Body of pancreas (tissue), 4 donors: Measurements from ENCODE around the gene FLRT2. TPM values are rescaled to one million over a fixed set of nuclear protein-coding genes. Genes with fewer than 3 reads are reported as not detected.

Experiments
- ATAC-seq: fragments of 150-250 bp; one replicate; pipeline ENCODE4 v1.9.1; 2016
- DNase-seq, 4 donors: peaks; one replicate each; pipeline ENCODE4 v3.0.0-alpha.2; 2019
- H3K27ac ChIP-seq, 4 donors: fragments of 200-600 bp; sonication (generic); 1 replicate in 3 of 4; 2 replicates in 1 of 4; pipeline versions ENCODE4 v1.5.1 to v1.6.1; 2016 to 2019; ENCODE audit warnings: mild to moderate bottlenecking in 1 of 4, mixed read lengths in 1 of 4, moderate library complexity in 1 of 4
- H3K27me3 ChIP-seq, 2 donors: fragments of 200-600 bp; sonication (generic); one replicate each; pipeline ENCODE4 v1.6.0; 2016; ENCODE audit warnings: mild to moderate bottlenecking in 1 of 2
- H3K36me3 ChIP-seq, 2 donors: fragments of 200-600 bp; sonication (generic); replicated peaks in 1 of 2; 2 replicates each; pipeline ENCODE4 v1.5.1; 2016; ENCODE audit warnings: low read depth in 2 of 2; ENCODE audit not compliant: insufficient read depth in 1 of 2
- H3K4me1 ChIP-seq: fragments of 200-600 bp; sonication (generic); one replicate; pipeline ENCODE4 v1.6.0; 2016
- H3K4me3 ChIP-seq, 2 donors: fragments of 200-600 bp; sonication (generic); 1 replicate in 1 of 2; 2 replicates in 1 of 2; pipeline ENCODE4 v1.5.1; 2016 to 2019
- H3K9me3 ChIP-seq, 3 donors: fragments of 200-600 bp; sonication (generic); 1 replicate in 2 of 3; 2 replicates in 1 of 3; pipeline ENCODE4 v1.5.1; 2016
- POLR2A ChIP-seq, 3 donors: fragments of 450-650 bp; IDR thresholded peaks; one replicate each; pipeline ENCODE4 v1.6.1; 2016; ENCODE audit warnings: antibody characterized with exemption in 3 of 3, mild to moderate bottlenecking in 2 of 3
- WGBS, 2 donors: methylation state at CpG; one replicate each; pipeline ENCODE4 v1.1.5; 2017; 5-methylcytosine and 5-hydroxymethylcytosine counted together
- intact Hi-C: fragments of 100-400 bp; cut with DNase I; formaldehyde crosslinking; loops from one replicate; pipeline ENCODE4 v1.15.1; 2023
- total RNA-seq, 2 donors: library from RNA; depleted of rRNA; stranded (reverse); fragments of >200 nt; gene quantifications; one replicate each; pipeline ENCODE4 v1.1.0, GENCODE V29; 2016
- TF ChIP-seq, protein P1 (sequence below), 7 experiments: fragments of 450-650 bp in 4 of 7; fragments of 200-600 bp in 3 of 7; sonication (generic) in 3 of 7; IDR thresholded peaks; one replicate each; pipeline ENCODE4 v1.5.1; 2016 to 2019; ENCODE audit warnings: antibody characterized with exemption in 7 of 7

The FLRT2 gene
- total RNA-seq, 2 donors from 2014 or later, result 37.6 to 114 TPM

DNA sequence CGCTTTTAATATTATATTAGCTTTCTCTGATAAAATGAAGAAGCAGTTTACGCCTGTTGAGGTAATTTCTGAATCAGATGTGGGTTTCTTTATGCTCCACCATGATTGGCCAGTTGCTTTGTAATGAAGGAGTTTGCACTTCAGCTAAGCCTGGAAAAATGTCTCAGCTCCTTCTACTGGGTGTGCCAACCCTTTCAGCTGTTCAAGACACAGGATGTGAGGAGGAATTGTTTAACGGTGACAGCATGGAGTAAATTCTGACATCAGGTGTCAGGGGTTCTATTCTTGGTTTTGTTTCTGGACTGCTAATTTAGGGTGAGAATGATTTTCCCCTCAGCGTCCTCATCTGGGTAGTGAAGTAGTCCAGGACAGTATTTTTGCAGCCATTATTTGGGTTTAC, 43.5 kb downstream of the FLRT2 start:
- Histone ChIP-seq H3K27me3 (no peaks in the 10 kb centered on the region), H3K4me3 (no peak overlapping the region), H3K9me3 (no peaks in the 10 kb centered on the region), H3K36me3 (peaks cover 0 to 4% of the 10 kb centered on the region in 2 donors), H3K4me1 (peaks cover 54% of the 10 kb centered on the region), H3K27ac (peak overlapping the region in 2 of 4 donors; percentile 2 to 14)
- ATAC-seq (no peak), DNase-seq (no peak)
- WGBS, 2 donors, result 76 to 84% methylated on average over 4 of the region's 4 CpGs
- intact Hi-C loops, result no loop called here
- no peak for TF ChIP-seq POLR2A (IDR thresholded peaks at IDR 0.05)
- TF ChIP-seq, protein P1, sequence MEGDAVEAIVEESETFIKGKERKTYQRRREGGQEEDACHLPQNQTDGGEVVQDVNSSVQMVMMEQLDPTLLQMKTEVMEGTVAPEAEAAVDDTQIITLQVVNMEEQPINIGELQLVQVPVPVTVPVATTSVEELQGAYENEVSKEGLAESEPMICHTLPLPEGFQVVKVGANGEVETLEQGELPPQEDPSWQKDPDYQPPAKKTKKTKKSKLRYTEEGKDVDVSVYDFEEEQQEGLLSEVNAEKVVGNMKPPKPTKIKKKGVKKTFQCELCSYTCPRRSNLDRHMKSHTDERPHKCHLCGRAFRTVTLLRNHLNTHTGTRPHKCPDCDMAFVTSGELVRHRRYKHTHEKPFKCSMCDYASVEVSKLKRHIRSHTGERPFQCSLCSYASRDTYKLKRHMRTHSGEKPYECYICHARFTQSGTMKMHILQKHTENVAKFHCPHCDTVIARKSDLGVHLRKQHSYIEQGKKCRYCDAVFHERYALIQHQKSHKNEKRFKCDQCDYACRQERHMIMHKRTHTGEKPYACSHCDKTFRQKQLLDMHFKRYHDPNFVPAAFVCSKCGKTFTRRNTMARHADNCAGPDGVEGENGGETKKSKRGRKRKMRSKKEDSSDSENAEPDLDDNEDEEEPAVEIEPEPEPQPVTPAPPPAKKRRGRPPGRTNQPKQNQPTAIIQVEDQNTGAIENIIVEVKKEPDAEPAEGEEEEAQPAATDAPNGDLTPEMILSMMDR (IDR thresholded peaks at IDR 0.05), result no peak

DNA sequence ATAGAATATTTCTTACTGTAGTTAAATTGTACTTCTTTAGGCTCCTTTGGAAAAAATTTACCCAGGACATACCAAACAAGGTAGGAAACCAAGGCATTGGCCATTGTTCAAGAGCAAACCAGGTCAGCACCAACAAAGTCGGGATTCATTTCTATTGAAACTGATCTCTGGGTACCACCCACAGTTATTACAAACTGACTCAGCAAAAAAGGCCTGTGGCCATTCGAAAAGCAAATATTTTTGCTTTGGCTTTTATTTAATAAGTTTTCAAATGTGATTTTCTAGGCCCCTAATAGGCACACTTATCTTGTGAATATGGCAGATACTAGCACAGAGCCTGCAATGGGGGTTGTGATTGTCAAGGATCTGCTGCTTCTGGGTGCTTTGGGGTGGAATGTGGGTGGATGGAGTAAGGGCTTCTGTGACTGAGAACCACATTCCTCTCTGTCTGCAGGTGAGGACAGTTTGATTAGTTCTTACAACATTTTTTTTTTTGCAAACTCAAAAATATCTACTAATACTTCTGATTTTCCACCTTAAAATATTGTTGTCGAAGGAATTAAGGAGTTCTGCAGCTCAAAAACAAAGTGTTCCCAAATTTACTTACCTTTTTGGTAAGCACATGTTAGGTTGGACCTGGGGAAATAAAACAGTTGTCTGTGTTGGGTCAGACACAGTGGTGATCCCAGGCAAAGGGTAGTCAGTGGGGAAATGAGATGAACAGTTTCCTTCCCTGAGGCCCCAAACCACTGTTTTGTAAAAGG, 45.1 kb downstream of the FLRT2 start:
- peaks cover 0 to 4% of the 10 kb centered on the region in 2 donors for H3K36me3 ChIP-seq
- H3K9me3 ChIP-seq, result no peaks in the 10 kb centered on the region
- peaks cover 58% of the 10 kb centered on the region for H3K4me1 ChIP-seq
- DNase-seq (no peak), ATAC-seq (no peak)
- no peak for TF ChIP-seq POLR2A (IDR thresholded peaks at IDR 0.05)
- TF ChIP-seq, protein P1 (IDR thresholded peaks at IDR 0.05), result no peak
- intact Hi-C loops, result no loop called here
- no peaks in the 10 kb centered on the region for H3K27me3 ChIP-seq
- no peak overlapping the region for H3K4me3 ChIP-seq
- WGBS, 2 donors, result 59 to 62% methylated on average over 3 of the region's 3 CpGs
- H3K27ac ChIP-seq, result peak overlapping the region in 1 of 4 donors; percentile 17

DNA sequence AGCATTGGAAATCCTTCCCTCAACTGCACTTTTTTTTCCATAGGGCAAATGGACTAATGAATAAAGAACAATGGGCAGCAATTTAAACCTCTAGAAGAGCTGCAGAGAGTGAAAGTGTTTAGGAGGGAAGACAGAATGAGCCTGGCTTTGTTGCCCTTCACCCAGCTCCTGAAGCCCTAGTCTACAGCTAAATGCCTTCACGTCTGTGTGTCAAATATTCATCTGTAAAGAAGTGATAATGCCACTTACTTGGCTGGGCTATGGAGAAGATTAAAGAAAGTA, 45.6 kb downstream of the FLRT2 start:
- 26 to 50% methylated on average over 1 of the region's 1 CpG for WGBS, 2 donors
- no peak for ATAC-seq
- no peak for DNase-seq
- H3K27ac ChIP-seq, result peak overlapping the region in 2 of 4 donors; percentile 6 to 14
- H3K27me3 ChIP-seq, result no peaks in the 10 kb centered on the region
- peaks cover 58% of the 10 kb centered on the region for H3K4me1 ChIP-seq
- TF ChIP-seq, protein P1 (IDR thresholded peaks at IDR 0.05), result no peak
- no peak overlapping the region for H3K4me3 ChIP-seq
- no peaks in the 10 kb centered on the region for H3K9me3 ChIP-seq
- peaks cover 0 to 4% of the 10 kb centered on the region in 2 donors for H3K36me3 ChIP-seq
- intact Hi-C loops, result no loop called here

DNA sequence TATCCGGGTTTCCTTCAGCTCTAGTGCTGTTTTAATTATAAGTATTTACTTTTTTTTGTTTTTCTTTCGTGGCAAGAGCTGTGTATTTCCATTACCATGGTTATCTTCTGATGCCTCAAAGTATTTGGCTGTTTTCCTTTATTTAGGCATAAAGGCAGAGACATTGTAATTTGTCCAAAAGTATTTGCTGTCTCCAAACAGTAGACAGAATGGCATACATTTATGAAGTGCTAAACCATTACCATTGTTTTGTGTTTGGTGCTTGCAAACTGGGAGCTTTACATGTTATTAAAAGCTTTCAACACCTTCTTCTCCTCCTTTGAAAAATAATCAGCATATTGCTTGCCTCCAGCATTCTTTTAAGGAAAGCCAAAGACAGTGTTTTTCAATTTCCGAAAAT, 46.3 kb downstream of the FLRT2 start:
- no peak for DNase-seq
- H3K4me3 ChIP-seq, result no peak overlapping the region
- peaks cover 57% of the 10 kb centered on the region for H3K4me1 ChIP-seq
- ATAC-seq, result no peak
- no peaks in the 10 kb centered on the region for H3K27me3 ChIP-seq
- H3K36me3 ChIP-seq, result peaks cover 0 to 4% of the 10 kb centered on the region in 2 donors
- 44 to 54% methylated on average over 3 of the region's 3 CpGs for WGBS, 2 donors
- H3K27ac ChIP-seq, result no peak overlapping the region
- TF ChIP-seq, protein P1 (IDR thresholded peaks at IDR 0.05), result no peak
- no peak for TF ChIP-seq POLR2A (IDR thresholded peaks at IDR 0.05)
- intact Hi-C loops, result no loop called here
- H3K9me3 ChIP-seq, result no peaks in the 10 kb centered on the region
